Tibial nerve (tissue), 4 donors: ENCODE data around the gene KRT40. TPM values are rescaled to one million over a fixed set of nuclear protein-coding genes. Genes with fewer than 3 reads are reported as not detected.

Experiments
- DNase-seq, 2 donors: peaks; one replicate each; pipeline ENCODE4 v3.0.0-alpha.2; 2019; ENCODE audit warnings: low spot score in 2 of 2
- H3K27ac ChIP-seq, 4 donors: fragments of 200-600 bp; sonication (generic) in 3 of 4; one replicate each; pipeline ENCODE4 v1.5.1; 2017 to 2019; ENCODE audit warnings: mild to moderate bottlenecking in 1 of 4
- H3K27me3 ChIP-seq, 2 donors: fragments of 200-600 bp; sonication (generic) in 1 of 2; one replicate each; pipeline versions ENCODE4 v1.5.1 to v1.6.0; 2017 to 2019
- H3K36me3 ChIP-seq, 3 donors: fragments of 200-600 bp; sonication (generic); one replicate each; pipeline ENCODE4 v1.5.1; 2018 to 2019
- H3K4me1 ChIP-seq, 4 donors: fragments of 200-600 bp; sonication (generic) in 3 of 4; one replicate each; pipeline ENCODE4 v1.5.1; 2017 to 2019
- H3K4me3 ChIP-seq, 4 donors: fragments of 200-600 bp; sonication (generic) in 3 of 4; one replicate each; pipeline ENCODE4 v1.5.1; 2017 to 2019; ENCODE audit warnings: mild to moderate bottlenecking in 1 of 4, moderate library complexity in 1 of 4
- H3K9me3 ChIP-seq, 4 donors: fragments of 200-600 bp; sonication (generic) in 3 of 4; one replicate each; pipeline ENCODE4 v1.5.1; 2017 to 2019
- EP300 ChIP-seq, 2 donors: sonication (generic); formaldehyde crosslinking; IDR thresholded peaks; one replicate each; pipeline ENCODE4 v1.6.1; 2017; ENCODE audit warnings: antibody characterized with exemption in 2 of 2, mild to moderate bottlenecking in 1 of 2
- POLR2A ChIP-seq, 2 donors: fragments of 450-650 bp; IDR thresholded peaks; one replicate each; pipeline ENCODE4 v1.6.1; 2017; ENCODE audit warnings: antibody characterized with exemption in 2 of 2, mild to moderate bottlenecking in 2 of 2, moderate library complexity in 2 of 2
- WGBS, 2 donors: methylation state at CpG; one replicate each; pipeline ENCODE4 v1.1.5; 2018; 5-methylcytosine and 5-hydroxymethylcytosine counted together
- total RNA-seq, 4 donors: library from RNA; depleted of rRNA; stranded (reverse); fragments of >200 nt; gene quantifications; one replicate each; pipeline ENCODE4 v1.1.0, GENCODE V29; 2016
- TF ChIP-seq, protein P1 (sequence below), 5 experiments: fragments of 200-600 bp in 3 of 5; fragments of 450-650 bp in 2 of 5; sonication (generic) in 3 of 5; IDR thresholded peaks; one replicate each; pipeline ENCODE4 v1.5.1; 2016 to 2019; ENCODE audit warnings: antibody characterized with exemption in 5 of 5, mild to moderate bottlenecking in 3 of 5, moderate library complexity in 2 of 5

KRT40 gene
- total RNA-seq, 4 donors from 2014 or later: not detected

DNA sequence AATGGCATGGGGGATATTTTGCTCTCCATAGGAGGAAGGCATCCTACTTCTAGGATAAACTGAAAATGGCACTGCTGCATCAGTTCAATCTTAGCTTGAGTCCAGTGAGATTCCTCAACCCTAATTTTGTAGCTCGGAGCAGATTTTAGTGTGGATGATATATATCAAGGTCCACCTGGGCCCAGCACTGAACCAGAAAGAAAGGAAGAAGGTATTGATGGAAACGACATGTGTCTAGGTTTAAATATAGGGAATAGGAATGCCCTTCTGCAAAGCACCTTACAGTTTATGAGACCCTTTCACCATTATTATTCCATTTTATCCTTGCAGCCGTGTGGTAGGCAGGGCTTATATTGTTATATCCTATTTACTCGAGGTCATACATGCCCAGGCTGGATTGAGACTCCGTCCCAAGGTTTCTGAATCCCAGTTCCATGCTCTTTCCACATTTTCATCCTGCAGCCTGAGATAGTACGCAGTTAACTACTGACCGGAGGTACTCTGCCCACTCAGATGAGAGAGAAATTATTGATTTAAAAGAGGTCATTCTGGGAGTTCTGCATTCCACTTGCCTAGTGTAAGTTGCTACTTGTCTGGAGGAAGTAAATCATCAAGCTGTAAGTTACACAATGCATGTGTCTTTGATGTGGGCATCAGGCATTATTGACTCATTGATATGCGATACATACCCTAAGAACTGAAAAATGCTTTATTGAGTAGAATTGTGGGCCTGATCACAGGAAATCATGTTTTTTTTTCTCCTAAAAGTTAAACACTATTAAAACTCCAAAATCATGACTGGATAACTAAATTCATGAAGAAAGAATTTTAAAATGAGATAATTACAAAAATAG lies 27.5 kb downstream of the KRT40 start:
- DNase-seq: no peak
- Histone ChIP-seq H3K4me3 (no peak overlapping the region), H3K27ac (no peak overlapping the region), H3K9me3 (no peaks in the 10 kb centered on the region), H3K36me3 (no peaks in the 10 kb centered on the region), H3K27me3 (no peaks in the 10 kb centered on the region), H3K4me1 (no peaks in the 10 kb centered on the region)
- 60 to 62% methylated on average over 8 of the region's 8 CpGs for WGBS, 2 donors
- TF ChIP-seq EP300 (IDR thresholded peaks at IDR 0.05) (no peak), POLR2A (IDR thresholded peaks at IDR 0.05) (no peak)
- TF ChIP-seq, protein P1, sequence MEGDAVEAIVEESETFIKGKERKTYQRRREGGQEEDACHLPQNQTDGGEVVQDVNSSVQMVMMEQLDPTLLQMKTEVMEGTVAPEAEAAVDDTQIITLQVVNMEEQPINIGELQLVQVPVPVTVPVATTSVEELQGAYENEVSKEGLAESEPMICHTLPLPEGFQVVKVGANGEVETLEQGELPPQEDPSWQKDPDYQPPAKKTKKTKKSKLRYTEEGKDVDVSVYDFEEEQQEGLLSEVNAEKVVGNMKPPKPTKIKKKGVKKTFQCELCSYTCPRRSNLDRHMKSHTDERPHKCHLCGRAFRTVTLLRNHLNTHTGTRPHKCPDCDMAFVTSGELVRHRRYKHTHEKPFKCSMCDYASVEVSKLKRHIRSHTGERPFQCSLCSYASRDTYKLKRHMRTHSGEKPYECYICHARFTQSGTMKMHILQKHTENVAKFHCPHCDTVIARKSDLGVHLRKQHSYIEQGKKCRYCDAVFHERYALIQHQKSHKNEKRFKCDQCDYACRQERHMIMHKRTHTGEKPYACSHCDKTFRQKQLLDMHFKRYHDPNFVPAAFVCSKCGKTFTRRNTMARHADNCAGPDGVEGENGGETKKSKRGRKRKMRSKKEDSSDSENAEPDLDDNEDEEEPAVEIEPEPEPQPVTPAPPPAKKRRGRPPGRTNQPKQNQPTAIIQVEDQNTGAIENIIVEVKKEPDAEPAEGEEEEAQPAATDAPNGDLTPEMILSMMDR (IDR thresholded peaks at IDR 0.05): no peak

DNA sequence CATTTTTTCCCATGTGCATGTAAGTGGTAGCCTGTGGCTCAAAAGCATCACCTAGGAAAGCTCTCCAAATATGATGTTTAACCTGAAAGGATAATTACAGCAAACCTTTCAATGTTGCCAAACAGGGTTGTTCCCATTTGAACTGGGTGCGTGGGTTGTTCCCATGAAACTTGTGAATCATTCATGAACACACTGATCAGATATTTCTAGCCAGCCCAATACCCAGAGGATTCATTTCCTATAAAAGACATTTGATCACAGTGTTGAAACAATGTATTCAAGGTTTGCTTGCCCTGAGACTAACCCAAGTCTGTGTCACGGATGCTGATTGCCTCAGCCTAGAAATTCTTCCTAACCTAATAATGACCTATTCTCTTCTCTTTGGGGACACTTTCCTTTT lies 30.2 kb downstream of the KRT40 start:
- H3K27me3 ChIP-seq: no peaks in the 10 kb centered on the region
- H3K4me3 ChIP-seq: no peak overlapping the region
- H3K27ac ChIP-seq: no peak overlapping the region
- TF ChIP-seq EP300 (IDR thresholded peaks at IDR 0.05): no peak
- TF ChIP-seq POLR2A (IDR thresholded peaks at IDR 0.05): no peak
- TF ChIP-seq, protein P1 (IDR thresholded peaks at IDR 0.05): no peak
- H3K9me3 ChIP-seq: no peaks in the 10 kb centered on the region
- 59 to 77% methylated on average over 2 of the region's 2 CpGs for whole genome bisulfite sequencing, 2 donors
- no peak for DNase-seq
- peaks cover 0 to 11% (median 0%) of the 10 kb centered on the region in 4 donors for H3K4me1 ChIP-seq
- H3K36me3 ChIP-seq: no peaks in the 10 kb centered on the region

DNA sequence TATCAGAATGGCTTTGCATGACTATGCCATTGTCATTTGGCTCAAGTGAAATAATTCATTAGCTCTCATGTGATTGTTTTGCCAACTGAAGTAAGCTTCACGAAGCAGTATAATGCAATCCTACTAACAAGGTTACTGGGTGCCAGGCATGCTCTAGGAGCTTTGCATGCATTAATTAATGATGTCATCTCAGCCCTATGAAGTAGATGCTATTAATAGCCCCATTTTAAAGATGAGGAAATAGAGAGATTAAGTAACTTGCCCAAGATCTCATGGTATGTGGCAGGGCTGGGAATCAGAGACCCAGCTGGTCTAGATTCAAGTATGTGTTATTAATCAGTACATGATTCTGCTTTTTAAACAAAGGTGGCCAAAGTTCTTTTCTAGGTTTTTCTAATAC lies 31.5 kb downstream of the KRT40 start:
- peaks cover 0 to 11% (median 0%) of the 10 kb centered on the region in 4 donors for H3K4me1 ChIP-seq
- WGBS, 2 donors: 32 to 49% methylated on average over 1 of the region's 1 CpG
- H3K27ac ChIP-seq: no peak overlapping the region
- no peak for DNase-seq
- H3K4me3 ChIP-seq: no peak overlapping the region
- TF ChIP-seq EP300 (IDR thresholded peaks at IDR 0.05) (no peak), POLR2A (IDR thresholded peaks at IDR 0.05) (no peak)
- TF ChIP-seq, protein P1 (IDR thresholded peaks at IDR 0.05): no peak
- no peaks in the 10 kb centered on the region for H3K27me3 ChIP-seq
- no peaks in the 10 kb centered on the region for H3K9me3 ChIP-seq
- H3K36me3 ChIP-seq: no peaks in the 10 kb centered on the region

DNA sequence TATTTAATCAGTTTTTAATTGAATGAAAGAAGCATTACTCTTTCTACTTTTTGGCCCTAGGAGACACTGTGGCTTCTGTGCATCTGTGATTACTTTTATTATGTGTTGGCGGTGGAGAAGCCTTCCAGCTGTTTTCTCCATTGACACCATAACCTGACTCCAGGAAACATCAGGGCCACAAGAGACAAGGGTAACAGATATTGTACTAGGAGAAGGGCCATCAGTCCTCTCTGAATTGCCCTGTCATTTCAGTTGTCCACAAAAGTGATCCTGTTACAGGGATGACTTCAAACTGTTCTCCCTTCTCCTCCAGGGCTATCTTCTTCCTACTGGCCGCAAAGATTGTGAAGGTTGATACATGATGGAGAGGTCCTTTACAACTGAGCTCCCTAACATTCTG lies 32.0 kb downstream of the KRT40 start:
- Histone ChIP-seq H3K27me3 (no peaks in the 10 kb centered on the region), H3K9me3 (no peaks in the 10 kb centered on the region), H3K4me3 (no peak overlapping the region), H3K27ac (no peak overlapping the region), H3K4me1 (peaks cover 0 to 11% (median 0%) of the 10 kb centered on the region in 4 donors), H3K36me3 (no peaks in the 10 kb centered on the region)
- TF ChIP-seq, protein P1 (IDR thresholded peaks at IDR 0.05): no peak
- no peak for TF ChIP-seq POLR2A (IDR thresholded peaks at IDR 0.05)
- TF ChIP-seq EP300 (IDR thresholded peaks at IDR 0.05): no peak
- no peak for DNase-seq
- WGBS, 2 donors: 73 to 86% methylated on average over 2 of the region's 2 CpGs

DNA sequence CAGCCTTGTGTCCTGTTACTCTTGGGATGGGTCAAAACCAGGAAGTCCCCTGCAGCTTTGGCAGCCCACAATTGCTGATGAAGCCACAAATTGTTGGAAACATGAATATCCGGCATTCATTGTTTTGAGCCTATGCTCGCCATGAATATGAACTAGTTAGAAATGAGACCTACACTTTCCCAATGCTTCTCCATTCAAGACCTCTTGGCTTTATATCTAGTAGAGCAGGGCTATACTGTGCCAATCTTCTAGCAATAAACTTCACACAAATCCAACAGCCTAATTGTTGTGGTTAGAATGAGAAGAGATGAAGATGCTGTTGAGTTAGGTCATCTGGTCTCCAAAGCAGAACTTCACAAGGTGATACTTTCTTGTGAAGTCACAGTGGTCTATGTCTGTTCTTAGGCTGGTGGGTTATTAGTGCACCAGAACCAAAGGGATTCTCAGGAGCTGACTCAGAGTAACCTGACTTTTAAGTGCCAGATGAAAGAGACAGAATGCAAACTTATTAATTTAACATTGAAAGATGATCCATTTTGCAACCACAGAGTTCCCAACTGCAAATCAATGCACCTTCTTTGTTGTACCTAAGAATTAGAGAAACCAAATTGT lies 33.0 kb downstream of the KRT40 start:
- no peak overlapping the region for H3K4me3 ChIP-seq
- H3K27me3 ChIP-seq: no peaks in the 10 kb centered on the region
- no peaks in the 10 kb centered on the region for H3K36me3 ChIP-seq
- no peaks in the 10 kb centered on the region for H3K9me3 ChIP-seq
- 90 to 95% methylated on average over 2 of the region's 2 CpGs for WGBS, 2 donors
- TF ChIP-seq EP300 (IDR thresholded peaks at IDR 0.05): no peak
- TF ChIP-seq POLR2A (IDR thresholded peaks at IDR 0.05): no peak
- TF ChIP-seq, protein P1 (IDR thresholded peaks at IDR 0.05): no peak
- H3K27ac ChIP-seq: no peak overlapping the region
- H3K4me1 ChIP-seq: peaks cover 0 to 11% (median 0%) of the 10 kb centered on the region in 4 donors
- no peak for DNase-seq
